ENCODE data around the gene LEMD2. TPM values are rescaled to one million over a fixed set of nuclear protein-coding genes. Genes with fewer than 3 reads are reported as not detected.

The LEMD2 gene
- total RNA-seq, 2 experiments from 2014 or later: 51.4 to 54.8 TPM

DNA sequence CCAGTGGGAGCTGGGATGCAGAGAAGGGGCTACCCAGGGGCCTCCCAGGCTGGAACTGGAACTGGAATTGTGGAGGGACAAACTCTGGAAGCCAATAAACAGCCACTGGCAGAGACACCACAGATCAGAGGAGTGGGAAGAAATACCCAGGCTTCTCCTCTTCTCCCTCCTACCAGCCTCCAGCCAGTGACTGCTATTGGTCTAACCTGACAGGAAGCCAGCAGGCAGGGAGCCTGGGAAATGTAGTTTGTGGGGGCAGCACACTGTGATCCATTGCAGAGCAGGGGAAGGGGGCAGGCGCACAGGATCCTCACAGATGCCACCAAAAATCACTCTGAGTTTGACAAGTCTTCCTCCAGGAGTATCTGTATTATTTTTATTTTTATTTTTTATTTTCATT is 26.9 kb upstream of the LEMD2 start:
- no peak overlapping the region for H3K27ac Mint-ChIP-seq
- peaks cover 32% of the 10 kb centered on the region for H3K27me3 Mint-ChIP-seq
- H3K36me3 Mint-ChIP-seq: no peaks in the 10 kb centered on the region
- H3K9me3 Mint-ChIP-seq: no peaks in the 10 kb centered on the region
- ChIA-PET POLR2A (no interaction called here), CTCF (no interaction called here)
- peaks cover under 1% of the 10 kb centered on the region for H3K4me1 Mint-ChIP-seq (ENCODE audit: low read depth)
- intact Hi-C loops (cut with micrococcal nuclease): no loop called here
- no peak overlapping the region for H3K4me3 Mint-ChIP-seq
- DNase-seq: peak; percentile 17

DNA sequence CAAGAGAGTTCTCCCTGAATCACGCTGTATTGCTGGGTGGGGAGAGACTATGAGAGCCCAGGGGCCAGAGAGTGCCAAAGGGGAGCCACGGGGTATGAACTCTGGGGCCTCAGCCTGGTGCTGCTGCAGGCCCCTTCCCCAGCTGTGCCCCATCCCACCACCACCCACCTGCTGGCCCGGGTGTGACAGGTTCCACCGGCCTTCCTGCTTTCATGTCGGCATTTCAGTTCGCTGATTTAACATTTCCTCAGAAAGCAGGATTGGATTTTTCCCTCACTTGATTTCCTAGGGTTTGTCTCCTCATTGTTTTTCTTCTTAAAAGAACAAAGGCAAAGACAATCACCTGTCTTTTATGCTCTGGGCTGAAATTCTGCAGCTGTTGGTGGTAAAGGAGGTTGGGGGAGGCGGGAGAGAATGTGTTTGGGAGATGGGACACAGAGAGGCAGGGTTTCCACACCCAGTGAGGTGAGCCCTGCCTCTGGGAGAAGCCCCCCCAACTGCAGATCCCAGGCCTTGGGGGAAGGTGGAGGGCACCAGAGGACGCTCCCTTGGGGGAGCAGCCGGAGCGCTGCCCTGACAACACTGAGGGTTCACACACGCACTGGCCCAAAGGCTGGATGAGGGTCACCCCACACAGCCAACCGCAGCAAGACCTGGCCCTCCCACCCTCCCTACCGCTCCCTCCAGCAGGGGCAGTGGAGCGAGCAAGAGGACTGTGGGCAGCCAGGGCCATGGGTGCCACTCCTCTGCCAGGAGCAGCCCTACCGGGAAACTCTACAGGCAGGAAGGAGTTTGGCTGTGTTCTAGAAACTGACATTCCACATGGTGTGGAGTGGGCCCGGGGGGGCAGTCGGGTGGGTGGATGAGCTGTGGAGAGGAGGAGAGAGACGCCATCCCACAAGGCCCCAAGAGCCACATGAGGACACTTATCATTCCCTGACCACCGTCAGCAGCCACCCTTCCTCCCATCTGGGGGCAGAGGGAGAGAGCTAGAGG is 25.4 kb upstream of the LEMD2 start:
- peaks cover 39% of the 10 kb centered on the region for H3K27me3 Mint-ChIP-seq
- no peaks in the 10 kb centered on the region for H3K4me1 Mint-ChIP-seq (ENCODE audit: low read depth)
- intact Hi-C loops (cut with micrococcal nuclease): no loop called here
- ChIA-PET CTCF (interaction anchor here (1.0 kb wide), 1 partner anchor 71 kb away, joined by 3 read pairs; no protein-coding TSS in a partner anchor), POLR2A (no interaction called here)
- no peak overlapping the region for H3K27ac Mint-ChIP-seq
- no peaks in the 10 kb centered on the region for H3K36me3 Mint-ChIP-seq
- no peak for DNase-seq
- H3K9me3 Mint-ChIP-seq: no peaks in the 10 kb centered on the region
- no peak overlapping the region for H3K4me3 Mint-ChIP-seq

DNA sequence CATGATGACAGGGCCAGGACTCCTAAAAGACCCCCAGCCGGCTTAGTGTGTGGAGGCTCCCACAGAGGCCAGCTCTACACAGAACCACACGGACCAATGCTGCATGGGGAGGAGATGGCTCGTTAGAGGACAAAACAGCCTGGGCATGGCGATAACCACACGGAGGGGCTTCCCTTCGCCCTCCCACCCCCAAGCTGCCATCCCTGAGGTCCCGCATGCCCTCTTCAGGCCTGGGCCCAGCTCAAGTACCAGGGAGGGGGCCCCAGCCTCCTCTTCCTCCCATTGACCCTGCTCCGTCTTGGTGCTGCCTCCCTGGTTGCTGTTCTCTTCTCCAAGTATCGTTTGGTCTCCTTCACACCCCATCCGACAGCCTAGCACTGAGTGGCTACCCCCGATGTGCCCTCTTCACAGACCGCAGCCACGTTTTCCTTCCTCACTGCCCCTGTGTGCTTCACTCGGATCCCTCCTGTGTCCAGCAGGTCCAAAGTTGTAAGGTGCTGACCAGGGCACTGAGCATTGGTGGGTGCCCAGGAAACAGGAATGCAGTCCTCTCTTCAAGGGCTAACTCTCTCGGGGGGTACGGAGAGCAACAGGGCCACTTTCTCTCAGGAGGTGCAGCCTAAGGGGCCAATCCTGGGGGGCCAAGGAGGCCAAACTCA is 24.4 kb upstream of the LEMD2 start:
- Mint-ChIP-seq H3K4me3 (no peak overlapping the region), H3K27me3 (peaks cover 42% of the 10 kb centered on the region), H3K36me3 (no peaks in the 10 kb centered on the region), H3K9me3 (no peaks in the 10 kb centered on the region), H3K27ac (no peak overlapping the region), H3K4me1 (ENCODE audit: low read depth) (no peaks in the 10 kb centered on the region)
- intact Hi-C loops (cut with micrococcal nuclease): no loop called here
- DNase-seq: no peak
- CTCF ChIA-PET: no interaction called here
- POLR2A ChIA-PET: interaction anchor here (0.9 kb wide), 1 partner anchor 27 kb away, joined by 3 read pairs; no protein-coding TSS in a partner anchor

DNA sequence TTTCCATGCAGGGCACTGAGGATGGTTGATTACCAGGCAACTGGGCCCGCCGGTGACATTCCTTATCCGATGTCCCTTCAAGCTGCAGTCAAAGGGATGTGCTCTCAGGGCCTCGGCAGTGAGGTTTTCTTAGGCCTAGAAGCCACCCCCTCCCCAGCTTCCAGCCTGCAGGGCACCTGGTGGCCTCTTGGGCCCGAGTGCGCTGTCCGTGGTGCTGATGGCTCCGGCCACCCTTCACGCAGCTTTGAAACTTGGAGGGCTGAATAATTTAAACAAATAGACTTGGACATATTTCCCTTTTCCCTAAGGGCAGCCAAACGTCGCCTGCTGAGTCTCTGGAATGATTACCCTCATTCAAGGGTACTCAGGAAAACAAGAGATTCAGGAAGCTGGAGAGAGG is 23.7 kb upstream of the LEMD2 start:
- CTCF ChIA-PET: no interaction called here
- Mint-ChIP-seq H3K4me3 (no peak overlapping the region), H3K27me3 (peaks cover 42% of the 10 kb centered on the region), H3K36me3 (no peaks in the 10 kb centered on the region), H3K27ac (no peak overlapping the region), H3K4me1 (ENCODE audit: low read depth) (peaks cover 7% of the 10 kb centered on the region), H3K9me3 (no peaks in the 10 kb centered on the region)
- intact Hi-C loops (cut with micrococcal nuclease): no loop called here
- POLR2A ChIA-PET: interaction anchor here (0.9 kb wide), 1 partner anchor 28 kb away, joined by 3 read pairs; no protein-coding TSS in a partner anchor
- DNase-seq: peak; percentile 57

DNA sequence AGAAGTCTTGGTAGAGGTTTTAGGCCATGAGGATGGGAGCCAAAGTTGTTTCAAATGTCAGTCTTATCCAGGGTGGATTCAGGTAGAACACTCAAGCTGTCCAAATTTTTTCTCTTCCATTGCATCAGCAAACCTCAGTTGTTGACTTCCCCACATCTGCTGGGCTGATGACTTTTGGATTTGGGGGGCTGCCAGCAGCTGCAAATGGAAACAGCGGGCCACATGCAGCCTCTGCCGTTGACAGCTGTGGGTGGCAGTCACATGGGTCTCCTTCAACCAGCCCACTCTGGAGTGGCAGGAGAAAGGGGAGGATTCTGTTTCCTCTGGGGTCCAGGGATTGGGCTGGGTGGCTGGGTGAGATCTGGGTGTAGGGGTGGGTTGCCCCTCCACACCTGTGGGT is 20.7 kb upstream of the LEMD2 start:
- DNase-seq: no peak
- H3K27me3 Mint-ChIP-seq: peaks cover 35% of the 10 kb centered on the region
- intact Hi-C loops (cut with micrococcal nuclease): no loop called here
- POLR2A ChIA-PET: no interaction called here
- H3K36me3 Mint-ChIP-seq: no peaks in the 10 kb centered on the region
- peaks cover 11% of the 10 kb centered on the region for H3K4me1 Mint-ChIP-seq (ENCODE audit: low read depth)
- no peak overlapping the region for H3K27ac Mint-ChIP-seq
- no peak overlapping the region for H3K4me3 Mint-ChIP-seq
- H3K9me3 Mint-ChIP-seq: no peaks in the 10 kb centered on the region
- CTCF ChIA-PET: no interaction called here

DNA sequence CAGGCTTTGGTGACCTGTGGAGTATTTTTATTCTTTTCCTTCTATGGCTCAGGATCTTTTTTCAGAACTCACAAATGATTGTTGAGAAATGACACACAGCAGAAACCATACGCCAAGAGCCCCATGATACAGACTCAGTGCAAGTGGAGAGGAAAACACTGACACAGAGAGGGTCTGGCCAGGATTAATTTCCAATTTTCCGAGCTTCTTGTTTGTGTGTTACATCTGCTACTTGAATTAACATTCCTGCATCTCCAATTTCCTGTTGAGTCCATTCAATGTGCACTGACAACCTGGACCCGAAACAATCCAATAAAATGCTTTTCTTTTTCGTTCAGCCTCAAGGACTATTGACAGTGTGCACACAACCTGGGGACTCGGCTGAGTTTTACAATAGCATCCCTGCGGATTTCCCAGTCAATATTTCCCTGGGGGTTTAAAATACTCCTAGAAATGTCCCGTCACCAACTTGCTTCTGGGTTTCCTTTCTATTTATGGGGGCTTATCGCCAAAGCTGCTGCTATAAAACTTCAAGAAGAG is 19.8 kb upstream of the LEMD2 start:
- no peak for DNase-seq
- Mint-ChIP-seq H3K4me1 (ENCODE audit: low read depth) (peaks cover 11% of the 10 kb centered on the region), H3K9me3 (no peaks in the 10 kb centered on the region), H3K36me3 (no peaks in the 10 kb centered on the region), H3K4me3 (no peak overlapping the region), H3K27me3 (peaks cover 31% of the 10 kb centered on the region), H3K27ac (no peak overlapping the region)
- intact Hi-C loops (cut with micrococcal nuclease): no loop called here
- CTCF ChIA-PET: no interaction called here
- POLR2A ChIA-PET: no interaction called here

DNA sequence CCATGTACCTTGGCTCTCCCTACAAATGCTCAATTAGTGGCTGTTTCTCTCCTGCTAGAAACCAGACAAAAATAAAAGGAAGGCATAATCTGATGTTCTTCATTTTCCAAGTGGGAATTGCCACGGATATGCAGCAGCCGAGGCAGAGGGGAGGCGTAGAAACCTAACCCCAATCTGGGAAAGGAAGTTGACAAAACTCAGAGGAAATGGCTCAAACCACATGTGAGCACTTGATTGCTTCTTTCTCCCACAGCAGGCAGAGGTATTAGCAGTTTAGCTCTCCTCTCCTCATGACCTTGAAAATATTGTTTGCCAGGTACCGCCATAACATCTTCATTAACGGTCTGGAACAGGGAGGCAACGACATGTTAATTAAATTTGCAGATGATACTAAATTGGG is 18.7 kb upstream of the LEMD2 start:
- Mint-ChIP-seq H3K9me3 (no peaks in the 10 kb centered on the region), H3K27ac (no peak overlapping the region), H3K4me3 (no peak overlapping the region), H3K4me1 (ENCODE audit: low read depth) (peaks cover 11% of the 10 kb centered on the region), H3K36me3 (no peaks in the 10 kb centered on the region), H3K27me3 (peaks cover 24% of the 10 kb centered on the region)
- POLR2A ChIA-PET: no interaction called here
- CTCF ChIA-PET: interaction anchor here (1.7 to 2.3 kb wide), 2 partner anchors 36 to 248 kb away, joined by 4 to 5 read pairs; no protein-coding TSS in a partner anchor
- DNase-seq: no peak
- intact Hi-C loops (cut with micrococcal nuclease): no loop called here

- no peaks in the 10 kb centered on the region for H3K9me3 Mint-ChIP-seq
- H3K36me3 Mint-ChIP-seq: no peaks in the 10 kb centered on the region
- peaks cover 18% of the 10 kb centered on the region for H3K27me3 Mint-ChIP-seq
- H3K4me1 Mint-ChIP-seq (ENCODE audit: low read depth): peaks cover 11% of the 10 kb centered on the region
- H3K4me3 Mint-ChIP-seq: no peak overlapping the region
- CTCF ChIA-PET: interaction anchor here (1.7 to 2.3 kb wide), 2 partner anchors 36 to 248 kb away, joined by 4 to 5 read pairs; no protein-coding TSS in a partner anchor
- DNase-seq: no peak
- H3K27ac Mint-ChIP-seq: no peak overlapping the region
- intact Hi-C loops (cut with micrococcal nuclease): no loop called here
- POLR2A ChIA-PET: no interaction called here
These were observed 17.9 kb upstream of the LEMD2 start for GRCh38 chr6:33806841-33807240.

GRCh38 chr6:33803571-33804053 is 14.7 kb upstream of the LEMD2 start, which contains the start of gene MLN:
MLN (minus strand) TSS chr6:33804003; CDS start chr6:33801163, 2,840 bp downstream.
- Mint-ChIP-seq H3K4me1 (ENCODE audit: low read depth) (peaks cover 11% of the 10 kb centered on the region), H3K4me3 (no peak within 1 kb of the TSS), H3K27ac (no peak within 1 kb of the TSS), H3K9me3 (no peaks in the 10 kb centered on the region), H3K27me3 (no peaks in the 10 kb centered on the region), H3K36me3 (no peaks in the 10 kb centered on the region)
- DNase-seq: no peak
- ChIA-PET POLR2A (no interaction called here), CTCF (no interaction called here)
- intact Hi-C loops (cut with micrococcal nuclease): no loop called here

DNA sequence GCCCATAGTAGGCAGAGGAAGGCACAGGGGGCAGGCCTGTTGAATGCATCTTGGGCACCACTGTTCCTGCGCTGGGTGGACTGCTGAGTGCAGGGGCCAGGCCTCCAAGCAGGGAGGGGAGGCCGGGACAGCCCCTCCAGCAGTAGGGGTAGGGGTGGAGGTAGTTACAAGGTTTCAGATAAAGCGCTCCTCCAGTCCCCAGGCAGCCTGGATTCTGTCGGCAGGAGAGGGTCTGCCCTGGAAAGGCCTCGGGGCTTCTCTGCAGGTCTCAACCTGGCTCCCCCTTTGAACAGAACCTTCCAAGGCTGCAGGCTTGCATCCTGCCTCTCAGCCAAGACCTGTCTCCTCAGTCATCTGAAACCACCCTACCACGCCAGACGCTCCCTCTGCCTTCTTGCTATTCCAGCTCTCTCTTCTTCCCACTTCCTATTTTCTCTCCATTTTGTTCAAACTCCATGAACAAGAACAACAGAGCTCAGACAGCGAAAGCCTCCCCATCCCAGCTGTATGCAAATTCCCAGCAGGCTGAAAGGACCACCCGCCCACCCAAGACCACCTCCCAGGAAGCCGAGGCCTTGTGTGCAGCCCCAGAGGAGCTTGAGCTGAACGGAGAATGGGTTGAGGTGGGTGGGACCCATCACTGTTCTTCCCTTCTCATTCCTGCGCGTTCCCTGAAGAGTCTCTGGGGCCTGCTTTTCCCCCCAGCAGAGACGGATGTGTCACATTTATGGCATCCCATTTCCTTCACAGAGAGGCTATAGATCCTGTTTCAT is 13.4 kb upstream of the LEMD2 start:
- no peaks in the 10 kb centered on the region for H3K9me3 Mint-ChIP-seq
- CTCF ChIA-PET: interaction anchor here (0.7 to 1.4 kb wide), 2 partner anchors 31 to 120 kb away, joined by 3 to 4 read pairs; no protein-coding TSS in a partner anchor

DNA sequence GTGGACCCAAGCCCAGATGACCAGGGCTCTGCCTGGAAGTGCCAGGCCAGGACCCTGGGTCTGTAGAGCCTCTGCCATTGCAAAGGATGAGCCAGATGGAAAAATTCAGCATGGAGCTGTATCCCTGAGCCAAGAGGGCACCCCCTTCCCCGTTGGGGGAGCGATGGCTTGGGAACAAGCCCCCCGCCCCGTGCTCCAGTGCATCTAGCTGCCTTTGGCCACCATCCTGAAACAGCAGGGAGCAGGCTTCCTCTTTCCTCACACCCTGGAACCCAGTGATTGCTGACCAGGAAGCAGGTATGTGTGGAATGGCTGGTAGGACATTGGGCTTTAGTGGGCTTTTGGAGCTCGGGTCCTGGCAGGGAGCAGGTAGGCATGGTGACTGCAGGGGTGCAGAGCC is 12.7 kb upstream of the LEMD2 start:
- intact Hi-C loops (cut with micrococcal nuclease): no loop called here
- Mint-ChIP-seq H3K36me3 (no peaks in the 10 kb centered on the region), H3K27me3 (peaks cover 4% of the 10 kb centered on the region), H3K4me1 (ENCODE audit: low read depth) (no peaks in the 10 kb centered on the region), H3K27ac (no peak overlapping the region), H3K4me3 (no peak overlapping the region), H3K9me3 (no peaks in the 10 kb centered on the region)
- ChIA-PET POLR2A (no interaction called here), CTCF (interaction anchor here (1.4 kb wide), 1 partner anchor 30 kb away, joined by 4 read pairs; no protein-coding TSS in a partner anchor)
- no peak for DNase-seq

More for the DNA sequence above, 13.4 kb upstream of the LEMD2 start:
- Mint-ChIP-seq H3K4me3 (no peak overlapping the region), H3K36me3 (no peaks in the 10 kb centered on the region), H3K27me3 (peaks cover 4% of the 10 kb centered on the region), H3K4me1 (ENCODE audit: low read depth) (peaks cover 1% of the 10 kb centered on the region), H3K27ac (no peak overlapping the region)
- no peak for DNase-seq
- POLR2A ChIA-PET: no interaction called here
- intact Hi-C loops (cut with micrococcal nuclease): no loop called here

Data from activated CD4-positive, alpha-beta memory T cell treated with anti-CD3 and anti-CD28 coated beads for 36 hours (primary cell).